Heart left ventricle (tissue), 16 donors: ENCODE measurements around the gene DNAAF8. TPM values are rescaled to one million over a fixed set of nuclear protein-coding genes. Genes with fewer than 3 reads are reported as not detected.
A peak's percentile ranks its signal among the peaks of the same experiment; 100 is the strongest.

Source experiments
- ATAC-seq, 4 donors: fragments of 200-7000 bp; cut with Tn5 transposase; one replicate each; pipeline ENCODE4 v1.9.1; 2020 to 2022; ENCODE audit warnings: moderate library complexity in 4 of 4, mild to moderate bottlenecking in 3 of 4, moderate number of reproducible peaks in 1 of 4
- DNase-seq, 5 donors: peaks; one replicate each; pipeline ENCODE4 v3.0.0-alpha.2; 2020
- H3K27ac ChIP-seq, 12 donors: fragments of 200-600 bp; sonication (generic) in 4 of 12; one replicate each; pipeline versions ENCODE4 v1.5.0 to v1.8.0; 2016 to 2022; ENCODE audit warnings: mild to moderate bottlenecking in 2 of 12
- H3K27me3 ChIP-seq, 9 donors: fragments of 200-600 bp; sonication (generic) in 2 of 9; one replicate each; pipeline versions ENCODE4 v1.5.1 to v1.8.0; 2016 to 2022; ENCODE audit warnings: mild to moderate bottlenecking in 3 of 9
- H3K36me3 ChIP-seq, 9 donors: fragments of 200-600 bp; sonication (generic) in 2 of 9; one replicate each; pipeline versions ENCODE4 v1.5.0 to v1.8.0; 2018 to 2022; ENCODE audit warnings: mild to moderate bottlenecking in 2 of 9
- H3K4me1 ChIP-seq, 12 donors: fragments of 200-600 bp; sonication (generic) in 4 of 12; one replicate each; pipeline versions ENCODE4 v1.5.0 to v1.8.0; 2016 to 2022; ENCODE audit warnings: mild to moderate bottlenecking in 3 of 12
- H3K4me3 ChIP-seq, 12 donors: fragments of 200-600 bp; sonication (generic) in 4 of 12; one replicate each; pipeline versions ENCODE4 v1.5.0 to v1.8.0; 2017 to 2022; ENCODE audit warnings: mild to moderate bottlenecking in 9 of 12, moderate library complexity in 4 of 12
- H3K9me3 ChIP-seq, 12 donors: fragments of 200-600 bp; sonication (generic) in 4 of 12; one replicate each; pipeline versions ENCODE4 v1.5.0 to v1.8.0; 2016 to 2022; ENCODE audit warnings: mild to moderate bottlenecking in 1 of 12
- POLR2A ChIP-seq, 2 donors: fragments of 450-650 bp; IDR thresholded peaks; one replicate each; pipeline ENCODE4 v1.6.1; 2017; ENCODE audit warnings: antibody characterized with exemption in 2 of 2, mild to moderate bottlenecking in 2 of 2, moderate library complexity in 2 of 2
- WGBS, 4 donors: extraction: QIAGEN DNeasy Blood & Tissue Kit in 2 of 4; methylation state at CpG; one replicate each; pipeline versions ENCODE4 v1.1.5 to v1.1.7; 2013 to 2018; 5-methylcytosine and 5-hydroxymethylcytosine counted together
- intact Hi-C, 10 donors: fragments of 100-400 bp; cut with DNase I; formaldehyde crosslinking; loops; one replicate each; pipeline versions ENCODE4 v1.11.1 to v1.14.2; 2022
- polyA plus RNA-seq, 2 donors: library from polyadenylated mRNA; stranded (reverse); fragments of 200-250 nt; gene quantifications; one replicate each; pipeline ENCODE4 v1.2.3, GENCODE V29; 2013
- total RNA-seq, 9 donors: library from RNA; depleted of rRNA in 2 of 9; stranded (reverse); fragments of >200 nt in 2 of 9; fragmentation: NEBNext Ultra II Directional in 3 of 9; extraction: Animal tissue kit (Norgen Biotek cat#: 25700) in 3 of 9; gene quantifications; one replicate each; pipeline versions ENCODE4 v1.1.0 to v1.2.4, GENCODE V29; 2016 to 2023
- TF ChIP-seq, protein P1 (sequence below), 12 donors: fragments of 200-600 bp; sonication (generic) in 4 of 12; IDR thresholded peaks; one replicate each; pipeline versions ENCODE4 v1.5.0 to v1.8.0; 2018 to 2022; ENCODE audit warnings: antibody characterized with exemption in 12 of 12, mild to moderate bottlenecking in 5 of 12
- donor health status: ischemic (EF 13 %, LVEDD 7.1; RV severe dilation, severe dysfunction).
- donor health status: healthy with polysubstance abuse.
- donor health status: DM: no; HTN: yes; CAD: no.
- donor health status: DM: no; HTN: no; CAD: no.
- donor health status: ischemic (EF 25% LVEDD 6.9; RV normal size, moderate dysfunction).
- donor health status: ischemic (EF 25% LVEDD 5.7; RV mildly dilated, moderate dysfunction).
- donor health status: healthy.
- donor health status: DM: yes; HTN: yes; CAD: no.
- donor health status: ischemic (EF 35%, LVEDD 5.7; RV mildly dilated, moderate dysfunction).
- donor health status: nonischemic (EF 11% LVEDD 7.7; RV severe dilation, severe dysfunction).
- donor health status: DM: yes; HTN: yes; CAD: no.
- donor health status: PGD.
- donor health status: ischemic (EF 29% LVEDD 5.4; RV normal size, mild dysfunction).
- donor health status: nonischemic (EF 23%, LVEDD 6.1; RV moderate dilation, normal function).

The DNAAF8 gene
- total and polyA plus RNA-seq, 11 donors, result 0.34 to 3.4 (median 0.91) TPM

DNA sequence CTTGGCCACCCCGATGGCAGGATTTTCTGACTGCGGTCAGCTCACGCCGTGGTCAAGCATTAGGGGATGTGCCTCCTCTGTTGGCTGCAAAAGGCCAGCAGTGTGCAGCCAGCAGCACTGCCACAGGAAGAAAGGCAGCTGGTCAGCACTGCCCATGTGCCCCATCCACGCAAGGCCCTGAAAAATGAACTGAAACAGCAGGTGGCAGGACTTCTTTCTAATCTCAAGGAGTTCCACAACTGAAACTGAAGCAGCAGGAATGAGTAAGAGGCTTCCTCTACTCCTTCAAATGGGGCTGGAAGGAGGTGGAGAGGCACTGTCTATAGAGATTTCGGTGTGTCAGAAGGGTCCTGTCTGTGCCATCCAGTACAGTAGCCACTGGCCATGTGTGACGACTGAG, 29.5 kb downstream of the DNAAF8 start:
- H3K36me3 ChIP-seq, result peaks cover 3 to 65% (median 58%) of the 10 kb centered on the region in 9 donors
- peaks cover 9 to 33% (median 28%) of the 10 kb centered on the region in 12 donors for H3K4me1 ChIP-seq
- DNase-seq (no peak), ATAC-seq (no peak)
- 81 to 94% (median 92%) methylated on average over 7 of the region's 7 CpGs for WGBS, 4 donors
- H3K27ac ChIP-seq, result no peak overlapping the region
- no peaks in the 10 kb centered on the region for H3K9me3 ChIP-seq
- no peak for TF ChIP-seq POLR2A (IDR thresholded peaks at IDR 0.05)
- TF ChIP-seq, protein P1, sequence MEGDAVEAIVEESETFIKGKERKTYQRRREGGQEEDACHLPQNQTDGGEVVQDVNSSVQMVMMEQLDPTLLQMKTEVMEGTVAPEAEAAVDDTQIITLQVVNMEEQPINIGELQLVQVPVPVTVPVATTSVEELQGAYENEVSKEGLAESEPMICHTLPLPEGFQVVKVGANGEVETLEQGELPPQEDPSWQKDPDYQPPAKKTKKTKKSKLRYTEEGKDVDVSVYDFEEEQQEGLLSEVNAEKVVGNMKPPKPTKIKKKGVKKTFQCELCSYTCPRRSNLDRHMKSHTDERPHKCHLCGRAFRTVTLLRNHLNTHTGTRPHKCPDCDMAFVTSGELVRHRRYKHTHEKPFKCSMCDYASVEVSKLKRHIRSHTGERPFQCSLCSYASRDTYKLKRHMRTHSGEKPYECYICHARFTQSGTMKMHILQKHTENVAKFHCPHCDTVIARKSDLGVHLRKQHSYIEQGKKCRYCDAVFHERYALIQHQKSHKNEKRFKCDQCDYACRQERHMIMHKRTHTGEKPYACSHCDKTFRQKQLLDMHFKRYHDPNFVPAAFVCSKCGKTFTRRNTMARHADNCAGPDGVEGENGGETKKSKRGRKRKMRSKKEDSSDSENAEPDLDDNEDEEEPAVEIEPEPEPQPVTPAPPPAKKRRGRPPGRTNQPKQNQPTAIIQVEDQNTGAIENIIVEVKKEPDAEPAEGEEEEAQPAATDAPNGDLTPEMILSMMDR (IDR thresholded peaks at IDR 0.05), result no peak
- H3K4me3 ChIP-seq, result no peak overlapping the region
- no peaks in the 10 kb centered on the region for H3K27me3 ChIP-seq
- intact Hi-C loops, result loop anchor here in 1 of 10 donors (10.0 kb wide), 1 partner anchor 191 kb away; the partner anchor contains the start of gene SEC14L5

- WGBS, 4 donors, result 60 to 67% (median 65%) methylated on average over 26 of the region's 26 CpGs
- ATAC-seq (no peak), DNase-seq (no peak)
- TF ChIP-seq POLR2A (IDR thresholded peaks at IDR 0.05), result no peak
- TF ChIP-seq, protein P1 (IDR thresholded peaks at IDR 0.05), result no peak
- intact Hi-C loops, result loop anchor here in 5 of 10 donors (2.0 to 10.0 kb wide), 5 partner anchors 31 to 189 kb away; partner anchors contain the start of genes ROGDI (in 2 of the 5), ANKS3 (in 1 of the 5), DNAAF8 (in 1 of the 5) and GLYR1 (in 1 of the 5)
- Histone ChIP-seq H3K27me3 (no peaks in the 10 kb centered on the region), H3K27ac (peak overlapping the region in 9 of 12 donors; percentile 10 to 90 (median 88)), H3K9me3 (no peaks in the 10 kb centered on the region), H3K36me3 (peaks cover 0 to 45% (median 39%) of the 10 kb centered on the region in 9 donors), H3K4me1 (peaks cover 9 to 37% (median 32%) of the 10 kb centered on the region in 12 donors), H3K4me3 (peak overlapping the region in 11 of 12 donors; percentile 76 to 97 (median 89))
These were observed 31.5 kb downstream of the DNAAF8 start for GRCh38 chr16:4765511-4766474.

- H3K4me1 ChIP-seq, result peaks cover 9 to 37% (median 32%) of the 10 kb centered on the region in 12 donors
- ATAC-seq (peak; percentile 92 to 97 (median 96)), DNase-seq (peak; percentile 98 to 99 (median 98))
- peak in 1 of 2 donors; percentile 82 for TF ChIP-seq POLR2A (IDR thresholded peaks at IDR 0.05)
- TF ChIP-seq, protein P1 (IDR thresholded peaks at IDR 0.05), result no peak
- WGBS, 4 donors, result 3 to 9% (median 6%) methylated on average over 34 to 72 of the region's 72 CpGs
- H3K27me3 ChIP-seq, result no peaks in the 10 kb centered on the region
- peak within 1 kb of the TSS; percentile 45 to 90 (median 88) for H3K27ac ChIP-seq
- intact Hi-C loops, result loop anchor here in 5 of 10 donors (1.0 to 10.0 kb wide), 6 partner anchors 32 to 188 kb away; partner anchors contain the start of genes ANKS3 (in 2 of the 5), DNAAF8 (in 2 of the 5), ROGDI (in 2 of the 5) and GLYR1 (in 1 of the 5)
- H3K4me3 ChIP-seq, result peak within 1 kb of the TSS; percentile 76 to 97 (median 89)
- H3K9me3 ChIP-seq, result no peaks in the 10 kb centered on the region
- peaks cover 0 to 34% (median 30%) of the 10 kb centered on the region in 9 donors for H3K36me3 ChIP-seq
These were observed 32.7 kb downstream of the DNAAF8 start, which contains the start of gene ZNF500 for GRCh38 chr16:4766875-4767628. Gene ZNF500, minus strand, starts transcription at chr16:4767162. Its CDS starts 1,184 bp downstream, at chr16:4765978.
